ENCODE results near the gene ARFGAP3. TPM values are rescaled to one million over a fixed set of nuclear protein-coding genes. Genes with fewer than 3 reads are reported as not detected.

Gene ARFGAP3
- total RNA-seq, 1 donor from 2014 or later = 62.0 TPM

DNA sequence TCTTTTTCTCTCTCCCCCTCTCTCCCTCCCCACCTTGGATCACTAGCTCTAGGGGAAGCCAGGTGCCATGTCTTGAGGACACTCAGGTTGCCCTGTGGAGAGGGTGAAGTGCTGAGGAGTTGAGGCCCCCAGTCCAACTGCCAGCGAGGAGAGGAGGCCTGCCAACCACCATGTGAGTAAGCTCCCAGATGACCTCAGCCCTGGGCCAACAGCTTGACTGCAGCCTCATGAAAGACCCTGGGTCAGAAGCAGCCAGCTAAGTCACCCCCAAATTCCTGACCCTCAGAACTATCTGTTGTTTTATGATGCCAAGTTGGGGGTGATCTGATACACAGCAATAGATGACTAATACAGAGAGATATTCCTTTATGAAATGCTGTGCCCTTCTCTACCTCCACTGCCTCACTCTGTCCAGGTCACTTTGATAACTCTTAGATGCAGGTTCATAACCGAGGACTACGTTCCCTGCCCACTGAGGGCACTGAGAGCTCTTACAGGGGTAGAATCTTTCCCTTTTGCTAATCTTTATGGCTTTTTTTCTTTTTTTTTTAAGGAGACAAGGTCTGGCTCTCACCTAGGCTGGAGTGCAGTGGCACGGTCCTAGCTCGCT, 8.0 kb downstream of the ARFGAP3 start:
- no peak for DNase-seq (ENCODE audit: low read depth)
- Histone ChIP-seq H3K4me3 (ENCODE audit: low read depth, low read length) (no peak overlapping the region), H3K27me3 (ENCODE audit: control insufficient read depth, insufficient read depth, low read length) (no peaks in the 10 kb centered on the region), H3K36me3 (ENCODE audit: control insufficient read depth, insufficient read depth, low read length) (no peaks in the 10 kb centered on the region)
- no peak for TF ChIP-seq CTCF (IDR thresholded peaks at IDR 0.05; ENCODE audit: insufficient read depth, low read length, poor library complexity, severe bottlenecking)

DNA sequence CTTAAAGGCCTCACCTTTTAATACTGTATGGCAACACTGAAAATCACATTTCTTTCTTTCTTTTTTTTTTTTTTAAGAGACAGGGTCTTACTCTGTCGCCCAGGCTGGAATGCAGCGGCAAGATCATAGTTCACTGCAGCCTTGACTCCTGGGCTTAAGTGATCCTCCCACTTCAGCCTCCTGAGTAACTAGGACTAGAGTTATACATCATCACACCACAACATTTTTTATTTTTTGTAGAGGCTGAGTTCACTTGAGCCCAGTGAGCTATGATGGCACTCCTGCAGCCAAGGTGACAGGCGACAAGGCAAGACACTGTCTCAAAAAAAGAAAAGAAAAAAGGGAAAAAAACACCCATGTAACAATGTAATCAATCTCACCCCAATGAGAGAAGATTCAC, 10.0 kb downstream of the ARFGAP3 start:
- TF ChIP-seq CTCF (IDR thresholded peaks at IDR 0.05; ENCODE audit: insufficient read depth, low read length, poor library complexity, severe bottlenecking) = no peak
- Histone ChIP-seq H3K27me3 (ENCODE audit: control insufficient read depth, insufficient read depth, low read length) (no peaks in the 10 kb centered on the region), H3K36me3 (ENCODE audit: control insufficient read depth, insufficient read depth, low read length) (no peaks in the 10 kb centered on the region), H3K4me3 (ENCODE audit: low read depth, low read length) (no peak overlapping the region)
- DNase-seq (ENCODE audit: low read depth) = no peak

- H3K27me3 ChIP-seq (ENCODE audit: control insufficient read depth, insufficient read depth, low read length) = no peaks in the 10 kb centered on the region
- H3K4me3 ChIP-seq (ENCODE audit: low read depth, low read length) = no peak overlapping the region
- no peak for DNase-seq (ENCODE audit: low read depth)
- no peak for TF ChIP-seq CTCF (IDR thresholded peaks at IDR 0.05; ENCODE audit: insufficient read depth, low read length, poor library complexity, severe bottlenecking)
- peaks cover 1% of the 10 kb centered on the region for H3K36me3 ChIP-seq (ENCODE audit: control insufficient read depth, insufficient read depth, low read length)
These were observed 12.3 kb downstream of the ARFGAP3 start for GRCh38 chr22:42844756-42845155.

- H3K4me3 ChIP-seq (ENCODE audit: low read depth, low read length) = no peak overlapping the region
- DNase-seq (ENCODE audit: low read depth) = no peak
- no peaks in the 10 kb centered on the region for H3K27me3 ChIP-seq (ENCODE audit: control insufficient read depth, insufficient read depth, low read length)
- no peak for TF ChIP-seq CTCF (IDR thresholded peaks at IDR 0.05; ENCODE audit: insufficient read depth, low read length, poor library complexity, severe bottlenecking)
- peaks cover 1% of the 10 kb centered on the region for H3K36me3 ChIP-seq (ENCODE audit: control insufficient read depth, insufficient read depth, low read length)
These were observed 14.3 kb downstream of the ARFGAP3 start for GRCh38 chr22:42842658-42843370.

GRCh38 chr22:42841444-42841843, 15.6 kb downstream of the ARFGAP3 start:
- no peak overlapping the region for H3K4me3 ChIP-seq (ENCODE audit: low read depth, low read length)
- no peak for DNase-seq (ENCODE audit: low read depth)
- no peaks in the 10 kb centered on the region for H3K27me3 ChIP-seq (ENCODE audit: control insufficient read depth, insufficient read depth, low read length)
- TF ChIP-seq CTCF (IDR thresholded peaks at IDR 0.05; ENCODE audit: insufficient read depth, low read length, poor library complexity, severe bottlenecking) = no peak
- H3K36me3 ChIP-seq (ENCODE audit: control insufficient read depth, insufficient read depth, low read length) = peaks cover 1% of the 10 kb centered on the region
